Naive thymus-derived CD4-positive, alpha-beta T cell (primary cell): ENCODE measurements around the gene CADM1. TPM values are rescaled to one million over a fixed set of nuclear protein-coding genes. Genes with fewer than 3 reads are reported as not detected.
A peak's percentile ranks its signal among the peaks of the same experiment; 100 is the strongest.

Experiments
- ATAC-seq: fragments of 150-1000 bp; cut with Tn5 transposase; 2 replicates; pipeline ENCODE4 v1.10.0; 2021; ENCODE audit warnings: mild to moderate bottlenecking, moderate library complexity
- CTCF ChIA-PET: fragments of 350-600 bp; sonication (Branson Sonifier 250); formaldehyde crosslinking; loops from one replicate; lab custom pipeline; 2021; ENCODE audit warnings: antibody characterized with exemption; lab: Charles Lee
- POLR2A ChIA-PET: fragments of 350-600 bp; sonication (Branson Sonifier 250); formaldehyde crosslinking; loops from one replicate; lab custom pipeline; 2021; ENCODE audit warnings: antibody characterized with exemption, inconsistent platforms; lab: Charles Lee
- DNase-seq, 9 donors: peaks; one replicate each; pipeline versions ENCODE4 v3.0.0 to v3.0.0-alpha.2; 2020 to 2022; ENCODE audit warnings: mixed read lengths in 1 of 9
- H3K27ac ChIP-seq: one replicate; pipeline ENCODE4 v1.7.0; 2013; ENCODE audit warnings: mild to moderate bottlenecking, low read depth, low read length, moderate library complexity
- H3K27me3 ChIP-seq, 2 donors: one replicate each; pipeline ENCODE4 v1.7.0; 2013; ENCODE audit warnings: low read length in 2 of 2, mild to moderate bottlenecking in 2 of 2, moderate library complexity in 2 of 2; ENCODE audit not compliant: control insufficient read depth in 2 of 2, insufficient read depth in 2 of 2
- H3K36me3 ChIP-seq, 3 experiments: 1 replicate in 2 of 3; 2 replicates in 1 of 3; pipeline ENCODE4 v1.7.0; 2013; ENCODE audit warnings: low read length in 3 of 3, mild to moderate bottlenecking in 3 of 3, moderate library complexity in 1 of 3; ENCODE audit not compliant: insufficient read depth in 3 of 3, control insufficient read depth in 2 of 3
- H3K4me1 ChIP-seq, 2 donors: one replicate each; pipeline ENCODE4 v1.7.0; 2013; ENCODE audit warnings: low read length in 2 of 2, mild to moderate bottlenecking in 2 of 2, moderate library complexity in 1 of 2; ENCODE audit not compliant: control insufficient read depth in 2 of 2, insufficient read depth in 2 of 2
- H3K4me3 ChIP-seq: 2 replicates; pipeline ENCODE4 v1.7.0; 2013; ENCODE audit warnings: mild to moderate bottlenecking, low read length
- H3K9me3 ChIP-seq, 3 experiments: 1 replicate in 2 of 3; 2 replicates in 1 of 3; pipeline ENCODE4 v1.7.0; 2013; ENCODE audit warnings: low read length in 3 of 3; ENCODE audit not compliant: control insufficient read depth in 2 of 3
- H3K27ac Mint-ChIP-seq, 9 donors: one replicate each; pipeline ENCODE4 v1.8.0; 2020 to 2022; ENCODE audit warnings: mixed read lengths in 9 of 9, mild to moderate bottlenecking in 8 of 9, moderate library complexity in 5 of 9, inconsistent platforms in 2 of 9
- H3K27me3 Mint-ChIP-seq, 5 donors: one replicate each; pipeline ENCODE4 v1.8.0; 2021 to 2022; ENCODE audit warnings: mixed read lengths in 5 of 5, mild to moderate bottlenecking in 1 of 5
- H3K36me3 Mint-ChIP-seq, 5 donors: one replicate each; pipeline ENCODE4 v1.8.0; 2020 to 2022; ENCODE audit warnings: mixed read lengths in 5 of 5, mild to moderate bottlenecking in 3 of 5, inconsistent platforms in 1 of 5
- H3K4me1 Mint-ChIP-seq, 7 donors: one replicate each; pipeline ENCODE4 v1.8.0; 2020 to 2022; ENCODE audit warnings: mixed read lengths in 7 of 7, mild to moderate bottlenecking in 3 of 7, inconsistent platforms in 1 of 7
- H3K4me3 Mint-ChIP-seq, 10 donors: one replicate each; pipeline ENCODE4 v1.8.0; 2020 to 2022; ENCODE audit warnings: mild to moderate bottlenecking in 10 of 10, mixed read lengths in 10 of 10, moderate library complexity in 6 of 10, inconsistent platforms in 2 of 10
- H3K9me3 Mint-ChIP-seq, 11 donors: one replicate each; pipeline ENCODE4 v1.8.0; 2020 to 2022; ENCODE audit warnings: mixed read lengths in 11 of 11, mild to moderate bottlenecking in 4 of 11, inconsistent platforms in 1 of 11, moderate library complexity in 1 of 11
- intact Hi-C, 2 donors: fragments of 100-400 bp; cut with micrococcal nuclease; formaldehyde crosslinking; loops; one replicate each; pipeline ENCODE4 v1.15.1; 2023
- polyA plus RNA-seq, 2 donors: library from polyadenylated mRNA; unstranded; fragments of 300-500 nt; fragmentation: Illumina TruSeq; gene quantifications; one replicate each; pipeline ENCODE4 v1.2.3, GENCODE V29; 2021
- total RNA-seq, 6 experiments: library from RNA in 5 of 6; stranded (reverse) in 5 of 6; gene quantifications; 1 replicate in 5 of 6; 2 replicates in 1 of 6; pipeline ENCODE4 v1.2.3 and lab custom pipeline; 2021 to 2026

Gene CADM1
- 1 to 10 TPM in 2 of 5 experiments, under 1 TPM in 3; 0.29 to 2.7 (median 0.43) TPM for total RNA-seq
- polyA plus RNA-seq = 1 to 10 TPM in 1 of 2 donors, under 1 TPM in 1; 0.69 to 1.5 TPM
- total RNA-seq (lab: John Stamatoyannopoulos, UW) = 0.94 reads per million

DNA sequence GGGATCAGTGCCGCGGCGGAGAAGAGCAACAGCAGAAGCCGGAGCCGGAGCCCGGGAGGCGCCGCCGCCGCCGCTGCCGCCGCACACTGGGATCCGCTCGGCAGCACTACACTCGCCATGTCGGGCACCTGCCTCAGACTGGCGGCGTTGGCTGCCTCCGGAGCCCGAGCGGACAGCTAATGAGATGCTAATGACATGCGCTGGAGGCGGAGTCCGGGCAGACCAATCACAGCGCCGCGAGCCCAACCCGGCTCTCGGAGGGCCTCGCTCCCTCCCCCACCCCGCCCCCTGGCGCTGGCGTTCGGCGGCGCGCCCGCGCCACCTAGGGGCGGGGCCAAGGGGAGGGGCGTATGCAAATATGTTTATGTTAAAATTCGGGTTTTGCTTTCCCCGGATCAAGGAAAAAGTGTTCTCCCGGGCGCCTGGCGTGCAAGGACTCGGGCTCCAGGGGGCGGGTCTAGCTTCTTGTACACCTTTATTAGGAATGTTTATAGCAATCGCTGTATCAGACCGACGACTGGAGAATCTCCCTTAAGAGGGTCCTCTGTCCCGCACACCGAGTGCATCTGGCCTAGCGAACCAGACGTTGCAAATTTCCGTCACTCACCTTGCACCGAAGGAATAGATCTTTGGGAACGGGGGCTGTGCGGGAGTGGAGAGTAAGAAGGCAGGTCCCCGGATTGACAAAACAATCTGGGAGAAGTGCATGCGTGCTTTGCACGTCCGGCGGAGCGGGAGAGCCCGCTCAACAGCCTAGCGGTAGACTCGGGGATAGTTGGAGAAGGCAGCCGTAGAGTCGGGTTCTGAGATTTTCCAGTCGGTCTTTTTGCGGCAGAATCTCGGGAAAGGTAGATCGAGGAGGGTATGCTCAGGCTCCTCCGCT, at the start of gene CADM1:
CADM1 (minus strand) TSS at position 140 of the 883 bp plus-strand sequence.
- peak within 1 kb of the TSS; percentile 80 for H3K4me3 ChIP-seq
- peak within 1 kb of the TSS in 3 of 9 donors; percentile 16 to 48 (median 29) for H3K27ac Mint-ChIP-seq
- peak; percentile 46 to 65 (median 56) for DNase-seq
- H3K36me3 Mint-ChIP-seq = peaks cover 0 to 3% (median 0%) of the 10 kb centered on the region in 5 donors
- peak within 1 kb of the TSS; percentile 18 for H3K27ac ChIP-seq
- peaks cover 6 to 13% (median 10%) of the 10 kb centered on the region in 7 donors for H3K4me1 Mint-ChIP-seq
- peaks cover 0 to 13% (median 4%) of the 10 kb centered on the region in 11 donors for H3K9me3 Mint-ChIP-seq
- intact Hi-C loops = loop anchor here in 1 of 2 donors (10.0 kb wide), 1 partner anchor 170 kb away; no protein-coding TSS in a partner anchor
- H3K27me3 Mint-ChIP-seq = peaks cover 33 to 43% (median 41%) of the 10 kb centered on the region in 5 donors
- H3K9me3 ChIP-seq = no peaks in the 10 kb centered on the region
- ATAC-seq = peak; percentile 95
- no peaks in the 10 kb centered on the region for H3K36me3 ChIP-seq
- peak within 1 kb of the TSS in 9 of 10 donors; percentile 69 to 85 (median 80) for H3K4me3 Mint-ChIP-seq
- peaks cover 12 to 16% of the 10 kb centered on the region in 2 donors for H3K4me1 ChIP-seq
- POLR2A ChIA-PET = no interaction called here
- H3K27me3 ChIP-seq = peaks cover 3 to 20% of the 10 kb centered on the region in 2 donors
- CTCF ChIA-PET = no interaction called here

DNA sequence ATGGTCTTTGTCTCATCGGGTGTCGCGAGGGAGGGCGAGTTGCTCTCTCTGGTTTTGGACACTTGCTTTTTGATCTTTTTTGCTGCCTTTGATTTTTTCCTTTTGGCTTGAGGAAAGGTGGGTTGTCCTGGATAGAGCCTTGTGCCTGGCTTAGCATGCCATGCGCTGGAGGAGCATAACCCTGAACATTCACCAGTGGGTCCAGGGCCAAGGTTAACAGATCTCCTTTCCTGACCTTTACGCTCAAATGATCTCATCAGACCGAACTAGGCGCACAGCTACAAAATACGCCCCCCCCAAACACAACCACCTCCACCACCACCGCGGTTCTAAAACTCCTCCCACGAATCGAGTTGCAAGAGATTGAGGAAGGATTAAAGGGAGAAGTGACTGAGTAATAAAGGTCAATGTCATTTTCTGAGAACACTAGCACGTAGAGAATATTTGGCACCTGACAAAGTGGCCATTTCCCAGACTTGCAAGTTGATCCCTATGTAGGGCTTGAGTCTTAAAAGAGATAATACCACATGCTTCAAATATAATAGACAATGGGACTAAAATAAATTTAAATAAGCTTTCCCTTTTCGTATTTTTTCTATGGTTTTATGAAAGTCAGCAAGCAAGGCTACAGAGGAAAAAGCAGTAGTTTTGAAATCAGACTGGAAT, 48.7 kb upstream of the CADM1 start:
- CTCF ChIA-PET = no interaction called here
- no peak overlapping the region for H3K4me3 Mint-ChIP-seq
- H3K36me3 ChIP-seq = no peaks in the 10 kb centered on the region
- no peak overlapping the region for H3K4me3 ChIP-seq
- DNase-seq (no peak), ATAC-seq (no peak)
- no peaks in the 10 kb centered on the region for H3K27me3 ChIP-seq
- peaks cover 0 to 10% (median 4%) of the 10 kb centered on the region in 5 donors for H3K27me3 Mint-ChIP-seq
- no peaks in the 10 kb centered on the region for H3K36me3 Mint-ChIP-seq
- no peak overlapping the region for H3K27ac ChIP-seq
- POLR2A ChIA-PET = no interaction called here
- peaks cover 0 to 4% (median 0%) of the 10 kb centered on the region in 11 donors for H3K9me3 Mint-ChIP-seq
- intact Hi-C loops = no loop called here
- no peak overlapping the region for H3K27ac Mint-ChIP-seq
- H3K9me3 ChIP-seq = no peaks in the 10 kb centered on the region
- no peaks in the 10 kb centered on the region for H3K4me1 Mint-ChIP-seq
- H3K4me1 ChIP-seq = no peaks in the 10 kb centered on the region

DNA sequence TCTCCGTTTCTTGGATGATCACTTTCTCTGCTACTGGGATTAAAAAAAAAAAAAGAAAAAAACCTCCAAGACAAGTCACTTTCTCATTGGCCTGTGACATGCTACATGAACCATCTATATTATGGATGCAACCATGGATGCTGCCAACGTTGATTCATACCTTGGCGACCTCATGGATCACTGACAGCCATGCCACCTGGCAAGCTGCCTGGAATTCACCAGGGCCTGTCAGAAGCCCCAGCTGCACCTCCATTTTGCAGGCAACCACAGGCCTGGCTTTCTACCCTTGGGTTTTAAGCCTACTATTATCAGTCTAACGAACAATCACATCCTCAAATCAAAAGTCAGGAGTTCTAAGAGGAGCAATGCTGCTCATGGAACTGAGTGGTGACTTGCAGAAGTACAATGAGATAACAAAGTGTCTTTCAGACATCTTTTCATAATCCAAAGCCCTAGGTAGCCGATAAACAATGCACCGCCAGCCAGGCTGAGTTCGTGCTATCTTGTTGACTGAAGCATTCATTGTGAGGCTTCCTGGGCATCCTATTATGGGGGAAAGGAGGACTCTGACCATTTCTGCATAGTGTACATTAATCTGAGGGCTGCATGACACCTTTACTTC, 48.0 kb upstream of the CADM1 start:
- intact Hi-C loops = no loop called here
- Mint-ChIP-seq H3K36me3 (no peaks in the 10 kb centered on the region), H3K27me3 (peaks cover 0 to 16% (median 4%) of the 10 kb centered on the region in 5 donors), H3K9me3 (peaks cover 0 to 4% (median 0%) of the 10 kb centered on the region in 11 donors), H3K4me1 (no peaks in the 10 kb centered on the region), H3K4me3 (no peak overlapping the region), H3K27ac (no peak overlapping the region)
- CTCF ChIA-PET = no interaction called here
- DNase-seq (no peak), ATAC-seq (no peak)
- no peak overlapping the region for H3K27ac ChIP-seq
- H3K4me3 ChIP-seq = no peak overlapping the region
- H3K36me3 ChIP-seq = no peaks in the 10 kb centered on the region
- no peaks in the 10 kb centered on the region for H3K4me1 ChIP-seq
- POLR2A ChIA-PET = no interaction called here
- no peaks in the 10 kb centered on the region for H3K9me3 ChIP-seq
- H3K27me3 ChIP-seq = no peaks in the 10 kb centered on the region

DNA sequence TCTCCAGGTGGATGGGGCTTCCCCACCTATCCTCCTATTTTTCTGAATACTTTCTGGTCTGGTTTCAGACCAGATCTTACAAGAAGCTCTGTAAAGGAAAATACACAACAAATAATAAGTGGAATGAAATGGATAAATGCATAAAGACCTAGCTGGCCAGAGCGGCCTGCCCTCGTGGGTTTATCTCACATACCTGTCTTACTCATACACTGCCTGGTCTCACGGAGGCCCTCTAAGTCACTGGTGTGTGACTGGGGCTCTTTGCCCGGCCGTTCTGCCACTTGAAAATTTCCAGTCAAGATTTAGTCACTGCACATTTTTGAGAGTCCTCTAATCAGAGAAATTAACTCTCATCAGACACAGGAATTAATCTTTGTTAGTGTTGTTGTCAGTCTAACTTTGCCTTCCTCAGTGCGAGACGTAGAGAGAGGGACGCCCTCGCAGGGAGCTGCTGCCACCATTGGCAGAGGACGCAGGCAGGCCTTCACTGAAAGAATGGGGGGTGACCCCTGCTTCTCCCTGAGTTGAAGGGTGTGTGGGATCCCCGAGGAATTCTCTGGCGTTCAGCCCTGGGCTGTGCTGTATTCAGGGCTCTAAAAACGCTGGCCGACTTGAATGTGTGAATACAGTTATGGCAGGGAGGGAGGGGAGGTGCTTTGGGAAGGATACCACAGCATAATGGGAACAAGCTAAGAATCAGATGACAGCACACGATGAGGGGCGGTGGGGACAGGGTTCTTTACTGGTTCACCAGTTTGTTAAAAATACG, 46.3 kb upstream of the CADM1 start:
- peaks cover 0 to 9% (median 0%) of the 10 kb centered on the region in 11 donors for H3K9me3 Mint-ChIP-seq
- H3K27me3 ChIP-seq = no peaks in the 10 kb centered on the region
- POLR2A ChIA-PET = no interaction called here

DNA sequence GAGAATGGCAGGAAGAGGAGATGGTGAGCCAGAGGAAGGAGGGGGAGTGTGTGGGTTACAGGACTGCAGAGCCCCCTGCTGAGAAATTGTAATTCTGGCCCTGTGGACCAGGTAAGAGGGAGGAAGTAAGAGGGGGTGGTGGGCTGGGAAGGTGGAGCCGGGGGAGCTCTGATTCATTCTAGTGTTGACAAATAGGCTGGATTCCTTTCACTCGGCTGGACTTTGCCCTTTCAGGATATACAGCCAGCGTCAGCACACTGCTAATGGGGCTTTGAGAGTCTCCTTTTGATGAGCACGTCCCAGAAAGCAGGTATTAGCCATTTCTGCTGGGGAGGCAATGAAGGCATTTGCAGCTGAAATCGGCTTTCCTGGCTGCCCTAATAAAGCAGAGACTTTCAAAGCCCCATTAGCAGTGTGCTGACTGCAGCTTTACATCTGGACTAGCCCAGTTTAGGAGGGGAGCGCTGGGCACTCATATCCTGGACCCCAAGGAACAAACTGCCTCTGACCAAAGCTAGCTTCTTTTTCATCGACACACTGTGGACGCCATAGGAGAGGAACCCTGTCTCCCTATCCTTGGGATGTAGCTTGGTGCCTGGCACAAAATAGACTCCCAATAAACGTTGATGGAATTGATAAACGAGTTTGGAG, 44.8 kb upstream of the CADM1 start:
- POLR2A ChIA-PET = no interaction called here
- no peak for DNase-seq
- Histone ChIP-seq H3K27me3 (no peaks in the 10 kb centered on the region), H3K36me3 (no peaks in the 10 kb centered on the region), H3K4me1 (no peaks in the 10 kb centered on the region), H3K9me3 (no peaks in the 10 kb centered on the region), H3K27ac (no peak overlapping the region), H3K4me3 (no peak overlapping the region)
- Mint-ChIP-seq H3K27me3 (peaks cover 0 to 23% (median 6%) of the 10 kb centered on the region in 5 donors), H3K9me3 (peaks cover 0 to 9% (median 0%) of the 10 kb centered on the region in 11 donors), H3K36me3 (no peaks in the 10 kb centered on the region), H3K4me3 (no peak overlapping the region), H3K4me1 (no peaks in the 10 kb centered on the region), H3K27ac (no peak overlapping the region)
- CTCF ChIA-PET = interaction anchor here (0.6 kb wide), 1 partner anchor 75 kb away, joined by 6 read pairs; no protein-coding TSS in a partner anchor
- ATAC-seq = no peak
- intact Hi-C loops = no loop called here

More for the DNA sequence above, 46.3 kb upstream of the CADM1 start:
- Histone ChIP-seq H3K4me3 (no peak overlapping the region), H3K4me1 (no peaks in the 10 kb centered on the region), H3K27ac (no peak overlapping the region), H3K36me3 (no peaks in the 10 kb centered on the region), H3K9me3 (no peaks in the 10 kb centered on the region)
- Mint-ChIP-seq H3K27me3 (peaks cover 0 to 23% (median 6%) of the 10 kb centered on the region in 5 donors), H3K4me1 (no peaks in the 10 kb centered on the region), H3K36me3 (no peaks in the 10 kb centered on the region), H3K4me3 (no peak overlapping the region), H3K27ac (no peak overlapping the region)
- ATAC-seq (no peak), DNase-seq (no peak)
- CTCF ChIA-PET = no interaction called here
- intact Hi-C loops = no loop called here
